ENCODE data around the gene RPH3AL. TPM values are rescaled to one million over a fixed set of nuclear protein-coding genes. Genes with fewer than 3 reads are reported as not detected.

The RPH3AL gene
- total and polyA plus RNA-seq, 2 of the 8 experiments (the other 6 are each of a cell fraction or from before 2014, with no cell fraction given) = 5.6 to 5.8 TPM

DNA sequence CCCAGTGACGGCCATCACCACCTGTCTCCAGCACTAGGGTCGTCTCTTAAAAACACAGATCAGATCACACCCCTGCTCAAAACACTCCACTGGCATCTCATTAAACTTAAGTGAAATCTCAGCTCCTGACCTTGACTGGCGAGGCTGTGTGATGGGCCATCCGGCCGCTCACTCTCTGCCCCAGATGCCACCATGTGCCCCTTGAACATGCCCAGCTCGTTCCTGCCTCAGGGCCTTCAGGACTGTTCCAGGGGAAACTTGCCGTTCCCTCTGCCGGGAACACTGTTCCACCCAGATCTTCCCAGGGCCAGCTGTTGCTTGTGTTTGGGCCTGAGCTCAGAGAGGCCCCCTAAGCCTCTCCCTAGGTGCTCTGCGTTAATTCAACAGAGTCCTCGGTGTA lies 39.4 kb downstream of the RPH3AL start:
- Histone ChIP-seq H4K8ac (ENCODE audit: extremely low read depth, insufficient read depth, low read length) (no peak overlapping the region), H3K14ac (ENCODE audit: insufficient read length) (no peak overlapping the region), H3K36me3 (ENCODE audit: control insufficient read depth in 2 of 4, insufficient read depth in 4 of 4, low read length in 3 of 4) (no peaks in the 10 kb centered on the region), H2AFZ (ENCODE audit: low read length) (no peak overlapping the region), H2AK5ac (ENCODE audit: low read depth, low read length) (no peak overlapping the region), H4K5ac (ENCODE audit: insufficient read length, low read depth, low read length) (no peak overlapping the region), H3K27ac (ENCODE audit: low read depth, low read length) (no peak overlapping the region), H3K27me3 (replicated peaks in 1 of 4; ENCODE audit: control insufficient read depth in 3 of 4, extremely low read depth in 1 of 4, insufficient read depth in 3 of 4, low read length in 3 of 4) (no peaks in the 10 kb centered on the region), H3K18ac (ENCODE audit: extremely low read depth, low read length) (no peak overlapping the region), H2BK5ac (ENCODE audit: low read depth, low read length) (no peak overlapping the region), H2BK20ac (ENCODE audit: low read length) (no peak overlapping the region), H3K23me2 (ENCODE audit: low read depth, low read length) (no peaks in the 10 kb centered on the region), H3K4me1 (replicated peaks in 1 of 4; ENCODE audit: control insufficient read depth in 3 of 4, insufficient read depth in 4 of 4, low read length in 3 of 4) (peaks cover 4 to 20% (median 15%) of the 10 kb centered on the region in 4 experiments), H3K4me2 (ENCODE audit: insufficient read depth in 1 of 2, low read depth in 2 of 2, low read length in 2 of 2) (no peak overlapping the region), H4K91ac (replicated peaks; ENCODE audit: insufficient read length, low read length) (no peak overlapping the region), H3K9ac (replicated peaks in 1 of 4; ENCODE audit: extremely low read depth in 1 of 4, low read depth in 3 of 4, low read length in 3 of 4) (no peak overlapping the region), H2BK120ac (replicated peaks; ENCODE audit: low read depth, low read length) (no peak overlapping the region), H2BK12ac (ENCODE audit: low read depth, low read length) (no peak overlapping the region), H2BK15ac (ENCODE audit: low read length) (no peak overlapping the region), H3K79me1 (ENCODE audit: low read depth, low read length) (no peaks in the 10 kb centered on the region), H3K4ac (replicated peaks; ENCODE audit: insufficient read length, low read depth, low read length) (no peak overlapping the region), H3K56ac (replicated peaks; ENCODE audit: insufficient read length, low read depth, low read length) (no peak overlapping the region), H3K79me2 (ENCODE audit: control insufficient read depth in 1 of 2, insufficient read depth in 2 of 2, low read length in 2 of 2) (no peaks in the 10 kb centered on the region), H4K20me1 (replicated peaks in 1 of 2; ENCODE audit: control insufficient read depth in 1 of 2, insufficient read depth in 2 of 2, low read length in 2 of 2) (no peaks in the 10 kb centered on the region), H3K23ac (ENCODE audit: insufficient read length) (no peak overlapping the region), H3K4me3 (ENCODE audit: extremely low read depth in 1 of 4, insufficient read depth in 2 of 4, low read depth in 3 of 4, low read length in 4 of 4) (no peak overlapping the region), H3K9me3 (ENCODE audit: insufficient read depth in 2 of 2, low read depth in 1 of 2, low read length in 1 of 2) (no peaks in the 10 kb centered on the region)
- FAIRE-seq (no peak), DNase-seq (ENCODE audit: low read depth in 1 of 2, low spot score in 2 of 2) (no peak)
- WGBS, 2 experiments (ENCODE audit: extremely low coverage in 1 of 2, insufficient coverage in 1 of 2, insufficient read length in 1 of 2, insufficient replicate concordance in 2 of 2, low coverage in 1 of 2, low lambda C conversion rate in 2 of 2, missing lambda C conversion rate in 1 of 2) = 80% methylated on average over 9 of the region's 10 CpGs; no CpG with 5 or more reads in 1 of the 2 experiments
- CTCF ChIA-PET (ENCODE audit: partially characterized antibody) = interaction anchor here (0.7 to 1.6 kb wide), 6 partner anchors 13 to 148 kb away, joined by 3 read pairs; no protein-coding TSS in a partner anchor
- POLR2A ChIA-PET (ENCODE audit: partially characterized antibody) = interaction anchor here (0.9 kb wide), 1 partner anchor 11 kb away, joined by 4 read pairs; no protein-coding TSS in a partner anchor
- no peak for TF ChIP-seq SRF (IDR thresholded peaks at IDR 0.05; ENCODE audit: low read depth, low read length)
- TF ChIP-seq MAFK (IDR thresholded peaks at IDR 0.05; ENCODE audit: low read depth, low read length) = no peak
- no peak for TF ChIP-seq KDM4A (IDR thresholded peaks at IDR 0.05; ENCODE audit: low read depth, low read length, severe bottlenecking)
- TF ChIP-seq EP300 (IDR thresholded peaks at IDR 0.05; ENCODE audit: borderline replicate concordance in 1 of 2, low read depth in 2 of 2, low read length in 2 of 2) = no peak
- TF ChIP-seq SIX5 (IDR thresholded peaks at IDR 0.05; ENCODE audit: low read depth, low read length) = no peak
- no peak for TF ChIP-seq JUN (IDR thresholded peaks at IDR 0.05; ENCODE audit: low read depth, low read length)
- no peak for TF ChIP-seq CBX5 (IDR thresholded peaks at IDR 0.05; ENCODE audit: low read depth, low read length)
- no peak for TF ChIP-seq BCL11A (IDR thresholded peaks at IDR 0.05; ENCODE audit: low read depth in 2 of 2, low read length in 2 of 2)
- TF ChIP-seq SIRT6 (IDR thresholded peaks at IDR 0.05; ENCODE audit: low read length) = no peak
- TF ChIP-seq GTF2F1 (IDR thresholded peaks at IDR 0.05; ENCODE audit: borderline replicate concordance, low read depth, low read length) = no peak
- no peak for TF ChIP-seq TCF12 (IDR thresholded peaks at IDR 0.05; ENCODE audit: low read depth, low read length)
- no peak for TF ChIP-seq PHF8 (conservative IDR thresholded peaks at IDR 0.05; ENCODE audit: low read depth, low read length)
- no peak for TF ChIP-seq EZH2 (IDR thresholded peaks at IDR 0.05; ENCODE audit: low read depth, low read length, severe bottlenecking)

All from H1 (cell line).